KMS-11 (cell line): ENCODE results near the gene SYNE3.

Experiments used
- H2AFZ ChIP-seq: fragments of 200-600 bp; sonication (generic); 2 replicates; pipeline ENCODE4 v1.6.1; 2016; ENCODE audit warnings: antibody characterized with exemption, mixed run types, low read depth
- H3K27ac ChIP-seq: fragments of 200-600 bp; sonication (generic); 2 replicates; pipeline ENCODE4 v1.6.1; 2016; ENCODE audit warnings: mild to moderate bottlenecking, mixed run types
- H3K27me3 ChIP-seq: fragments of 200-600 bp; sonication (generic); 2 replicates; pipeline ENCODE4 v1.6.1; 2017; ENCODE audit warnings: mild to moderate bottlenecking, low read depth, mixed run types, moderate library complexity; ENCODE audit not compliant: insufficient read depth
- H3K36me3 ChIP-seq: fragments of 200-600 bp; sonication (generic); 2 replicates; pipeline ENCODE4 v1.6.1; 2017; ENCODE audit warnings: mild to moderate bottlenecking, mixed run types; ENCODE audit not compliant: insufficient read depth
- H3K4me1 ChIP-seq: fragments of 200-600 bp; sonication (generic); 2 replicates; pipeline ENCODE4 v1.6.1; 2016; ENCODE audit warnings: mild to moderate bottlenecking, low read depth, mixed run types; ENCODE audit not compliant: poor library complexity, severe bottlenecking
- H3K4me2 ChIP-seq: fragments of 200-600 bp; sonication (generic); 2 replicates; pipeline ENCODE4 v1.7.0; 2016; ENCODE audit warnings: mild to moderate bottlenecking, mixed run types
- H3K4me3 ChIP-seq: fragments of 200-600 bp; sonication (generic); IDR thresholded peaks from 2 replicates; pipeline ENCODE4 v1.6.1; 2017; ENCODE audit warnings: low read depth, low read length, mixed read lengths; ENCODE audit not compliant: insufficient read depth
- H3K79me2 ChIP-seq: fragments of 200-600 bp; sonication (generic); 2 replicates; pipeline ENCODE4 v1.6.1; 2016; ENCODE audit warnings: low read depth, mixed run types; ENCODE audit not compliant: insufficient read depth
- H3K9ac ChIP-seq: fragments of 200-600 bp; sonication (generic); 2 replicates; pipeline ENCODE4 v1.6.1; 2016; ENCODE audit warnings: mild to moderate bottlenecking, mixed run types
- H4K20me1 ChIP-seq: fragments of 200-600 bp; sonication (generic); 2 replicates; pipeline ENCODE4 v1.6.1; 2016; ENCODE audit warnings: mild to moderate bottlenecking, mixed run types; ENCODE audit not compliant: insufficient read depth
- TF ChIP-seq, protein P1 (sequence below): fragments of 200-600 bp; sonication (generic); conservative IDR thresholded peaks from 2 replicates; pipeline ENCODE4 v1.6.1; 2017; ENCODE audit warnings: low read depth, mild to moderate bottlenecking, antibody characterized with exemption, low read length, moderate library complexity, mixed read lengths

The SYNE3 gene

DNA sequence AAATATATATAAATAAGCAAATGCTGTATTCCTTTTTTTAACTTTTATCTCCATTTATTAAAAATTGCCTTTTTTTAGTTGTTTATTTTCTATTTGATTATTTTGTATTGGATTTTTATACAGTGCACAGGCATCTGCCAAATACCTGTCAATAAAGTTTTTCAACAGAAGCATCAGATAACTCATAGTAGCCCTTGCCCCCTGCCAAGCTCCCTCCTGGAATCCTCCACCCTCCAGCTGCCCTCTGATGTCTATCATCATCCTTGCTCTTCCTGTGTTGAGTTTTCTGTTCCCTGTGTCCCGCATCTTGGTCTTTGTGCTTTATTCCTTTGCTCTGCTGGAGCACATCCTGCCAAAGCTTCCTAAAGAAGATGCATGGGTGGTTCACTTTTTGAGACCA is 35.0 kb upstream of the SYNE3 start:
- Histone ChIP-seq H3K36me3 (no peaks in the 10 kb centered on the region), H3K4me1 (no peaks in the 10 kb centered on the region), H3K27me3 (no peaks in the 10 kb centered on the region), H4K20me1 (no peaks in the 10 kb centered on the region), H3K27ac (no peak overlapping the region), H3K79me2 (no peaks in the 10 kb centered on the region), H3K9ac (no peak overlapping the region), H3K4me2 (no peak overlapping the region), H2AFZ (no peak overlapping the region), H3K4me3 (no peak overlapping the region)
- TF ChIP-seq, protein P1, sequence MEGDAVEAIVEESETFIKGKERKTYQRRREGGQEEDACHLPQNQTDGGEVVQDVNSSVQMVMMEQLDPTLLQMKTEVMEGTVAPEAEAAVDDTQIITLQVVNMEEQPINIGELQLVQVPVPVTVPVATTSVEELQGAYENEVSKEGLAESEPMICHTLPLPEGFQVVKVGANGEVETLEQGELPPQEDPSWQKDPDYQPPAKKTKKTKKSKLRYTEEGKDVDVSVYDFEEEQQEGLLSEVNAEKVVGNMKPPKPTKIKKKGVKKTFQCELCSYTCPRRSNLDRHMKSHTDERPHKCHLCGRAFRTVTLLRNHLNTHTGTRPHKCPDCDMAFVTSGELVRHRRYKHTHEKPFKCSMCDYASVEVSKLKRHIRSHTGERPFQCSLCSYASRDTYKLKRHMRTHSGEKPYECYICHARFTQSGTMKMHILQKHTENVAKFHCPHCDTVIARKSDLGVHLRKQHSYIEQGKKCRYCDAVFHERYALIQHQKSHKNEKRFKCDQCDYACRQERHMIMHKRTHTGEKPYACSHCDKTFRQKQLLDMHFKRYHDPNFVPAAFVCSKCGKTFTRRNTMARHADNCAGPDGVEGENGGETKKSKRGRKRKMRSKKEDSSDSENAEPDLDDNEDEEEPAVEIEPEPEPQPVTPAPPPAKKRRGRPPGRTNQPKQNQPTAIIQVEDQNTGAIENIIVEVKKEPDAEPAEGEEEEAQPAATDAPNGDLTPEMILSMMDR = no peak

DNA sequence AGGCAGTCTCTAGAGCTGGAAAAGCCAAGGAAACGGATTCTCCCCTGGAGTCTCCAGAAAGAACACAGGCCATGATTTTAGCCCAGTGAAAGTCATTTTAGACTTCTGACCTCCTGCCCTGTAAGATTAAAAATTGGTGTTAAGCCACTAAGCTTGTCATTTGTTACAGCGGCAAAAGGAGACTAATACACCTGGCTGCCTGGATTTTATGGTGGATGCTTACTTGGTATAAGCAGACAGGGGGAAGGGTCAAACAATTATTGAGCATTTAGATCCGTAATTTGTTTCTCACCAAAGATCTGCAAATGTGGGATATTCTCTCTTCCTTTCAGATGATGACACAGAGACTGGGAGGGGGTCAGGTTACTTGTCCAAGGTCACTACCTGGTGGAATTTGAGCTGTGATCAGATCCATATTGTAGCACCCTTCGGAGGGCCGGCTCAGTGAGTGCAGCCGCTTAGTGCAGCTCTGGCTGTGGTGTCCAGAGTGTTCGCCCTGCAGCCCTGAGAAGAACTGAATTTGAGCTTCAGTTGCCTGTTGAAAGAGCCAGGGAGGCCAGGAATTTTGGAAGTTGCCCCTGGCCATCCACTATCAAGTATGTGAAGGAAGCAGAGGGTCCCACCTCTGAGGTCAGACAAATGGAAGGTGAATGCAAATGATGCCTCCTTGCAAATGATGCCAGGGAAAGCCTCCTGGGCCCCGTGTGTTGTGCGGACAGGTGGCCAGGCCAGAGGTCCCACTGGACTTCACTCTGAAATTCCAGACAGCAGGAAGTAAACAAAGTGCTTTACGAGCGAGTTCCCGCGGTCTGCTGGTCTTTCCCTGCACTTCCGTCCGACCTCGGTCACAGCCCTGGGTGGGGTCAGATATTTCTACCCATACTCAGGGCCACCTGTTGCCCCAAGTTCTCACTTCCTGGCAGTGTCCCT is 33.5 kb upstream of the SYNE3 start:
- Histone ChIP-seq H4K20me1 (no peaks in the 10 kb centered on the region), H3K4me3 (no peak overlapping the region), H3K36me3 (no peaks in the 10 kb centered on the region), H2AFZ (no peak overlapping the region), H3K4me1 (no peaks in the 10 kb centered on the region), H3K79me2 (no peaks in the 10 kb centered on the region), H3K4me2 (no peak overlapping the region), H3K9ac (no peak overlapping the region), H3K27ac (no peak overlapping the region), H3K27me3 (no peaks in the 10 kb centered on the region)
- TF ChIP-seq, protein P1 = no peak

DNA sequence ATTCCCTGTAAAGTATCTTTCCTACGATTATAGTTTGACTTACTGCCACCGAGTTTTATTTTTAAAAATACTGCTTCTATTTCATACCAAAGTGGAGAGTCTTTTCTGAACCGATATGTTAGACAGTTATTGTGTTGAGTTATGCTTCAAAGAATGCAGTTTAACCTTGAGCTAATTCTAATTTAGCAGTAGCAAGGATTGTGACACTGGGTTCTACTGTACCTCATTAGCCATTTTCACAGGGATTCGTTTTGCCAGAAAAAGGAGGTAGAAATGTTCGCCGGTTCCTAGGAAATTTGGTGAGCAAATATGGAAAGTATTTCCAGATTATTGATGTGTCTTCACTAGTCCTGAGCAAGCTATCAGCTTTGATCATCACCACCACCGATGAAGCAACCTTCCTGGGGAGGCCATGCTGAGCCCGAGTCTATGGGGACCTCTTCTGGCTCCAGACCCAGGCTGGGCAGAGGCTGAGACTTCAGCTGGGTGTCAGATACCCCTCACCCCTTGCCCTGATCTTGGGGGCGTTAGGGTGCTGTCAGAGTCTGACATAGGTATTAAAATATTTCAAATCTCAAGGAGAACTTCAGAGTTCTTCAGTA is 32.0 kb upstream of the SYNE3 start:
- H3K9ac ChIP-seq = no peak overlapping the region
- H3K27me3 ChIP-seq = no peaks in the 10 kb centered on the region
- no peak overlapping the region for H3K4me2 ChIP-seq
- TF ChIP-seq, protein P1 = no peak
- H3K27ac ChIP-seq = no peak overlapping the region
- no peaks in the 10 kb centered on the region for H3K79me2 ChIP-seq
- no peaks in the 10 kb centered on the region for H3K36me3 ChIP-seq
- H4K20me1 ChIP-seq = no peaks in the 10 kb centered on the region
- no peaks in the 10 kb centered on the region for H3K4me1 ChIP-seq
- no peak overlapping the region for H2AFZ ChIP-seq
- no peak overlapping the region for H3K4me3 ChIP-seq

DNA sequence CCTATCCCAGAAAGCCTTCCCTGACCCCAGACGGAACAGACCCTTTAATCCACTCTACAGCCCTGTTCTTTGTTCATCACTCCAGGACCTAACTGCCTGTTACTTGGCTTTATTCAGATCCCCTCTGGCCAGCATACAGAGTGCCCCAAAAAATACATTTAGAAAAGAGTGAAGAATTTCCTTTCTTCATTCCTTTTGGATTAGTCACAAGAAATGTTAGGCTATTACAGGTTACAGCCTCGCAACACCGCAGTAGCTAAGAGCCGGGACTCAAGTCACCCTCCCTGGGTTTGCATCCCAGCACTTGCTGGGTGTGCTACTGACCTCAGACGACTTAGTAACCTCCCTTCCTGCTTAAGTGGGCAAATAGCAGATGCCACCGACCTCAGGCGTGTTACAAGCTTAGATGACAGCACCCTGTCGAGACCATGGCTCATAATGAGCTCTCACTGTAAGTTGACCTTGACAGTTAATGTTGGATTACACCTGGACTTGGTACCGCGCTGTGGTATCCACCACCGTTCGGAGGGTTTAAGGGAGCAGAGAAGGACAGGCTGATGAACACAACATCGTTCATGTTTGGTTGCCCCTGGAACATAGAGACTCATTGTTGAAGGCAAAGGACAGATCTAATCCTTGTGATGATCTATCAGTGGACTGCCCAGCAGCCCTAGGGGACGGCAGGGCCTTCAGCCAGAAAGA is 31.3 kb upstream of the SYNE3 start:
- Histone ChIP-seq H3K27ac (no peak overlapping the region), H3K36me3 (no peaks in the 10 kb centered on the region), H3K4me2 (no peak overlapping the region), H3K79me2 (no peaks in the 10 kb centered on the region), H3K9ac (no peak overlapping the region), H3K4me3 (no peak overlapping the region), H4K20me1 (no peaks in the 10 kb centered on the region), H3K27me3 (no peaks in the 10 kb centered on the region), H3K4me1 (no peaks in the 10 kb centered on the region), H2AFZ (no peak overlapping the region)
- TF ChIP-seq, protein P1 = no peak
